Measurements from ENCODE around the gene OOEP. TPM values are rescaled to one million over a fixed set of nuclear protein-coding genes. Genes with fewer than 3 reads are reported as not detected.
A peak's percentile ranks its signal among the peaks of the same experiment; 100 is the strongest.
"Not testable (repeated sequence)": the region's sequence is repeated elsewhere in the genome, so short reads cannot be mapped to it uniquely, and the experiment has no call there.

Gene OOEP
- polyA plus RNA-seq, 1 of the 3 experiments (the other 2 are of a cell fraction) = not detected

- CTCF ChIA-PET = no interaction called here
- H3K79me2 ChIP-seq (ENCODE audit: insufficient read depth) = no peaks in the 10 kb centered on the region
- no peak overlapping the region for H3K9ac ChIP-seq
- no peaks in the 10 kb centered on the region; a peak in 1 of 4 replicates for H3K4me1 ChIP-seq (ENCODE audit: control insufficient read depth in 1 of 2, insufficient read depth in 2 of 2, low read depth in 1 of 2, low read length in 1 of 2)
- H3K4me2 ChIP-seq = no peak overlapping the region
- DNase-seq = no peak
- H3K27ac ChIP-seq (ENCODE audit: low read depth in 2 of 2, low read length in 1 of 2) = no peak overlapping the region
- TF ChIP-seq EP300 (IDR thresholded peaks at IDR 0.05; ENCODE audit: borderline replicate concordance in 1 of 2, low read depth in 1 of 2, low read length in 1 of 2) (no peak), GATA2 (CRISPR knock-in tag; IDR thresholded peaks at IDR 0.05) (no peak), POLR2AphosphoS5 (IDR thresholded peaks at IDR 0.05; ENCODE audit: low read depth, low read length) (no peak), FOSL2 (IDR thresholded peaks at IDR 0.05; ENCODE audit: borderline replicate concordance, low read depth) (no peak), FOXM1 (IDR thresholded peaks at IDR 0.05; ENCODE audit: low read depth) (no peak), PBX3 (IDR thresholded peaks at IDR 0.05) (no peak), TCF12 (IDR thresholded peaks at IDR 0.05) (no peak), YY1 (IDR thresholded peaks at IDR 0.05; ENCODE audit: low read depth) (no peak), MAX (IDR thresholded peaks at IDR 0.05; ENCODE audit: low read depth) (no peak), GABPA (IDR thresholded peaks at IDR 0.05; ENCODE audit: low read depth) (no peak), NFIC (IDR thresholded peaks at IDR 0.05; ENCODE audit: borderline replicate concordance) (no peak), RXRA (IDR thresholded peaks at IDR 0.05; ENCODE audit: borderline replicate concordance, low read depth) (no peak), USF1 (IDR thresholded peaks at IDR 0.05; ENCODE audit: borderline replicate concordance, low read depth) (no peak), SMC3 (IDR thresholded peaks at IDR 0.05; ENCODE audit: low read depth, low read length) (no peak)
- H2AFZ ChIP-seq (ENCODE audit: low read depth) = no peak overlapping the region
- H3K9me2 ChIP-seq = no peaks in the 10 kb centered on the region
- H4K20me1 ChIP-seq (ENCODE audit: insufficient read depth) = no peaks in the 10 kb centered on the region
- H3F3A ChIP-seq (replicated peaks; ENCODE audit: insufficient read depth) = no peaks in the 10 kb centered on the region
- H3K36me3 ChIP-seq (replicated peaks in 1 of 2; ENCODE audit: control insufficient read depth in 1 of 2, insufficient read depth in 2 of 2, low read length in 1 of 2) = no peaks in the 10 kb centered on the region
- H3K27me3 ChIP-seq (ENCODE audit: insufficient read depth) = no peaks in the 10 kb centered on the region
- no peaks in the 10 kb centered on the region for H3K9me3 ChIP-seq
- WGBS (ENCODE audit: low lambda C conversion rate) = 84% methylated on average over 3 of the region's 3 CpGs
- POLR2A ChIA-PET = no interaction called here
- H3K4me3 ChIP-seq (ENCODE audit: low read depth in 2 of 2, low read length in 1 of 2) = no peak overlapping the region
Measured at GRCh38 chr6:73393278-73393677, 23.6 kb upstream of the OOEP start.

- H3F3A ChIP-seq (replicated peaks; ENCODE audit: insufficient read depth); H3K79me2 ChIP-seq (ENCODE audit: insufficient read depth); H4K20me1 ChIP-seq (ENCODE audit: insufficient read depth); DNase-seq; H3K4me3 ChIP-seq (ENCODE audit: low read depth in 2 of 2, low read length in 1 of 2); H3K4me1 ChIP-seq (ENCODE audit: control insufficient read depth in 1 of 2, insufficient read depth in 2 of 2, low read depth in 1 of 2, low read length in 1 of 2); H3K9me3 ChIP-seq; H2AFZ ChIP-seq (ENCODE audit: low read depth); H3K9me2 ChIP-seq; CTCF ChIA-PET; H3K27me3 ChIP-seq (ENCODE audit: insufficient read depth); H3K36me3 ChIP-seq (replicated peaks in 1 of 2; ENCODE audit: control insufficient read depth in 1 of 2, insufficient read depth in 2 of 2, low read length in 1 of 2); H3K4me2 ChIP-seq; H3K9ac ChIP-seq; POLR2A ChIA-PET; H3K27ac ChIP-seq (ENCODE audit: low read depth in 2 of 2, low read length in 1 of 2): not testable (repeated sequence)
- TF ChIP-seq NFIC (IDR thresholded peaks at IDR 0.05; ENCODE audit: borderline replicate concordance) = peak; percentile 26; the same call in 1 of the 2 replicates
- 55% methylated on average over 4 of the region's 4 CpGs for WGBS (ENCODE audit: low lambda C conversion rate)
Measured at GRCh38 chr6:73392188-73392587, 22.5 kb upstream of the OOEP start.

Measured in SK-N-SH (cell line).